HG03095 (cell line): ENCODE measurements around the gene C9orf50.

Experiments
- ATAC-seq: cut with Tn5 transposase; IDR thresholded peaks from one replicate; pipeline ENCODE4 v1.9.1; 2021; ENCODE audit warnings: moderate library complexity; ENCODE audit not compliant: unreplicated experiment

The C9orf50 gene

DNA sequence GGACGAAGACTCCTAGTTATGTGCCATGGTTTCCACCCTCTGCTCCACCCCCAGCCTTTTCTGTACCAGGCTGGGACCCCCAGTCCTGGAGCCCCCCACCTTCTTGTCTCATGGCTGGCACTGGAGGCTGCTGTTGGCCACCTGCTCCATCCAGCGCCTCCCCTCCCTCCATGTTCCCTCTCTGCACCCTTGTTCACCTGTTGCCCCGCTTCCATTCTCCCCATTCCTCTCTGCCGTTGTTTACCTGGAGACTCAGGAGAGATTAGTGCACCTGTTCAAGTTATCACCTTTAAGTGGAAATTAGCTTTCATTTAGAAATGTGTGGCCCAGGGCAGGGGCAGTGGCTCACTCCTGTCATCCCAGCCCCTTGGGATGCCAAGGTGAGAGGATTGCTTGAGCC is 12.3 kb upstream of the C9orf50 start:
- ATAC-seq = no peak

DNA sequence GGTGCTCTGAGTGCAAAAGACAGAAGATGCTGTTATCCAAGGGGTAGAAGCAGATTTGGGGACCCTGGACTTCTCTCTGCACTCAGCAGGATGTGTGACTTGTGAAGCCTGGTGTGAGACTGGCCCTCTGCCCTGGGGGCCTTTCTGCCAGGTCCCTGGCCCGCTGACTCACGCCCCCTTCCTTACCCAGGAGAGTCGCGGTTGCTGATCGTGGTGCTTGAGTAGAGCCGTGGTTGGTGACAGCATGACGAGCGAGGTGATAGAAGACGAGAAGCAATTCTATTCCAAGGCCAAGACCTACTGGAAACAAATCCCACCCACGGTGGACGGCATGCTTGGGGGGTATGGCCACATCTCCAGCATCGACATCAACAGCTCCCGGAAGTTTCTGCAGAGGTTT is 11.6 kb upstream of the C9orf50 start:
- ATAC-seq = no peak

DNA sequence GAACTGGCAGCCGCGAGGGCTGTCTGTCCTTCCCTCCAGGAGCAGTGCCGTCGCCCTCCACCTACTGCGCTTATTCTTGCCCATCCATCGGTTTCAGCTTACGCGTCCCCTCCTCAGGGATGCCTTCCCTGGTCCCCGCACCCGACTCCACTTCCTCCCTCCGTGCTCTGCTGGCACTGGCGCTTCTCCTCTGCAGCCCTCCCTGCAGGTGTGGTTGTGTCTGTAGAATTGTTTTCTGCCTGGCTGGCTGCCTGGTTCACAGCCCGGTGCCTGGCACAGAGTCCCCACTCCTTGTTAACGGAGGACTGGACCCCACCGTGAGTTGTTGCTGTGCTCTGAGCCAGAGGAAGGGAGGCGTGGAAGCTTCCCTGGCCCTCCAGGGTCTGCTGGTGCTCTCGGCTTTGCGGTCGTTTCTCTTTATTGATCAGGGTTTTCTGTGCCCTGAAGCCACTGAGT is 10.8 kb upstream of the C9orf50 start:
- ATAC-seq = no peak

DNA sequence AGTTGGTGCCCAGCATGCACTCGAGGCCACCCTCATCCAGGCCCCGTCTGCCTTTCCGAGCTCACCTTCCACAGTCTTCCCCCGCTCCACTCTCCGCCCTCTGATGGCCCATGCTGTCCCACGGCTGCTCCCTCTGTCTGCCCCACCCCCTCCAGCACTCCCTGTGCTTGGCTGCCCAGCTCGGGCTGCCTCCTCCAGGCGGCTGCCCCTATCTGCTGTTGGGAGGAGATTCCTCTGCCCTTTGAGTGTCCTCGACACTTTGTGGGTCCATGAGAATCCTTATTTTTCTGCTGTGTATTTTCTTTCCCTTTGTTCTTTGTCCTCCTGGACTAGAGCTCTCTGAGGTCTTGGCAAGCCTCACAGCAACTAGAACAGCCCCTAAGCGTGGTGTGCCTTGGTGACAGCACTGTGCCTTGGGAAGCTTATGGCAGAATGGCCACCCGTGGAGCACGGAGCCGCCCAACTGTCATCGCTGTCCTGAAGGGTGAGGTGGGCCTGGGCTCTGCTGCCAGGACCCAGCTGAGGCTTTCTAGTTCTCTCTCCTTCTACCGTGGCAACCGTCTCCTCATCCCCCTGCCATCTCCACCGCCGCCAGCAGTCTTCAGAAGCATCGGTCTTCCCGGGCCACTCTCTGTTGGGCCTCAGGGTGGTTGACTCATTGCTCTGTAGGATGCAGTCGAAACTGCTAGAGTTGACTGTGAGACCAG is 10.2 kb upstream of the C9orf50 start:
- ATAC-seq = no peak

DNA sequence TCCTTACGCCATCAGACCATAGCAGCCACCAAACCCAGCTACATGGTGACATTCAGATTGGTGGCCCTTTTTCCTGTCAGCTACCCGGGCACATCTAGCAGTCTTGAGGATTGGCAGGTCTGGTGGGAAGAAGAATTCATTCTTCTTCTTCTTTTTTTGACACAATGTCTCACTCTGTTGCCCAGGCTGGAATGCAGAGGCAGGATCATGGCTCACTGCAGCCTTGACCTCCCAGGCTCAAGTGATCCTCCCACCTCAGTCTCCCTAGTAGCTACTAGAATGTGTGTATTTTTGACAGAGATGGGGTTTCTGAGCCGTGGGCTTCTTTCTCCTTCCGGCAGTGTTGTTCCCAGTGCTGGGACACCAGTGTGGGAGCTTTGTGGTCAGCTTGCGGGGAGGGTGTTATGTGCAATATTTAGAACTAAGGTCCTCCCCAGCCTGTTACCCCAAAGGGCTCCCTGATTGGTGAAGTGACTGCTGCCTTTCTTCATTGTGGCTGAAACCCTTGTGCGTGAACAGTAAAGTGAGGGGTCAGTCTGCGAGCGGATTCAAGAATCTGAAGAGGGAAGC is 8.4 kb upstream of the C9orf50 start:
- ATAC-seq = no peak

DNA sequence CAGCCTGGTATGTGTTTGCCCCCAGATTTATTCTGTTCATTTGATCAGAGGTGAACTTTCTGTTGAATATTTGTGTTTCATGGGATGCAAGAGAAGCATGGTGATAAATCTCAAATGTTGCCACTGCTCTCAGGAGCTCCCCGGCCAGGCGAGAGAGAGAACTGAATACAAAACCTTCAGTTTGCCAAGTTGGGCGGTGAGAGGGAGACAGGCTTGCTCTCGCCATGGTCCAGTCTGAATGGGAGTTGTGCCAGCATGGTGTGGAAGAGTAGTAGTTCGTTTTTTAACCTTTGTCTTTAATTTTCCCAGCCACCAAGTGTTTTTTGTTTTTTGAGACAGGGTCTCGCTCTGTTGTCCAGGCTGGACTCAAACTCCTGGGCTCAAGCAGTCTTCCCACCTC is 7.8 kb upstream of the C9orf50 start:
- no peak for ATAC-seq

DNA sequence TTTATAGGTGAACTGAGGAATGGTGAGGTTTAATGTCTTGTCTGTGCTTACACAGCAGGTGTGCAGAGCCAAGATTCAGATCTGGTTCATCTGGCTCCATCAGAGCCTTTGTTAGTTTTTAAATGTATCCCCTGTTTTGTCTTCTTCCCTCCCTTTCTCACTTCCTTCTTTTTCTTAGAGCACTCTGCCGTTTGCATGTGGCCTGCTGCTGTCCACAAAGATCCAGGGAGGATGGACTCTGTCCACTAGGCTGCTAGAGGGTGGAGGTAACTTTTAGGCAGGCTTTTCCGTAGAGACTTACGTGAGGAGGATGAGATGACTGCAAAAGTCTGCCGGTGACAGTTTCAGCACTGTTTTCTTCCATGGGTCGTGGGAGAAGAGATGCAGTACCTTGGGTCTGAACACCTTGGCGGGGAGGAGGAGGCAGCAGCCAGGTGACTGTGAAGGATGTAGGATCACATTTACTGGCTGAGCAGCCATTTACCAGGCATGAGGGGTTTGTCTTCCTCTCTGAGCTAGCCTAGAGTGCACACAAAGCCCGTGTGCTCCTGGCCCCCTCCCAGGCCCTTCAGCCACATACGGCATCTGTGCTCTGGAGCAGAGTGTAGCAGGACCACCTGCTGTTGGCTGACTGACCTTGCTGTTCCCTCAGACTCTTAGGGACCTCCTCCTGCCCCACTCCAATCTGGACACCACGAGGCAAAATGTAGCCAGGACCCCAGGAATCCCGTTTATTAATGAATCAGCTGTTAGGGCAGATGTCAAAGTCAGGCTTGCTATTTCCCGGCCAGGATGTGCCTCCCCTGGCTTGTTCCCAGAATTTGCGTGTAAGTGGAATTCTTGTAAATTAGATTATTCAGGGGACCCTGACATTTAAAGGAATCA is 6.9 kb upstream of the C9orf50 start:
- ATAC-seq = no peak

DNA sequence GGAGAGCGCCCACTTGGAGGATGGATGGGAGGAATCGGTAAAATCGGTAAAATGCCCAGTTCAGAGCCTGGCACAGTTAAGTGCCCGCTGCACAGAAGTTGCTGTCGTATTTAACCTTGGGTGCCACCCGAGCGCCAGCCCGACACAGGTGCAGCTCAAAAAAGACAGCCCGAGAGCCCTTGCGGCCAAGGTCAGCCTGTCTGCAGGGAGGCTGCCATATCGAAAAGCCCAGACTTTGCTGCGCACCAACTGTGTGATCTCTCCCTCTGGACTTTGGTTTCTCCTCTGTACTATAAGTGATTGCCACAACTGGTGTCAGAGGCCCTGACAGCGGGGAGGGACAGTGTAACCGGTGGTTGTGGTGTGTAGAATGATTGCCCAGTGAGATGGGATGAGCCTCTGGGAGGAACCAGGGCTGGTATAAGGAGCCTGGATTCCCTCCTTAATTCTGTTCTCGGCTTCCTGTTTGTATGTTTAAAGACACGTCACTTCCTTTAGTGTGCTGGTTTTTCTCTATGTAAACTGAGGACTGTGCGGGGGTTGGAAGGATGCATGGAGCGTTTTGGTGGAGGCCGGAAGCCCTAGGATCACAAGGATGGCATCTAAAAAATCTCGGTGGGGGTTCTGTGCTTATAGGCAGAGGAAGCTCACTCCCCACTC is 5.9 kb upstream of the C9orf50 start:
- peak; percentile 14 for ATAC-seq

DNA sequence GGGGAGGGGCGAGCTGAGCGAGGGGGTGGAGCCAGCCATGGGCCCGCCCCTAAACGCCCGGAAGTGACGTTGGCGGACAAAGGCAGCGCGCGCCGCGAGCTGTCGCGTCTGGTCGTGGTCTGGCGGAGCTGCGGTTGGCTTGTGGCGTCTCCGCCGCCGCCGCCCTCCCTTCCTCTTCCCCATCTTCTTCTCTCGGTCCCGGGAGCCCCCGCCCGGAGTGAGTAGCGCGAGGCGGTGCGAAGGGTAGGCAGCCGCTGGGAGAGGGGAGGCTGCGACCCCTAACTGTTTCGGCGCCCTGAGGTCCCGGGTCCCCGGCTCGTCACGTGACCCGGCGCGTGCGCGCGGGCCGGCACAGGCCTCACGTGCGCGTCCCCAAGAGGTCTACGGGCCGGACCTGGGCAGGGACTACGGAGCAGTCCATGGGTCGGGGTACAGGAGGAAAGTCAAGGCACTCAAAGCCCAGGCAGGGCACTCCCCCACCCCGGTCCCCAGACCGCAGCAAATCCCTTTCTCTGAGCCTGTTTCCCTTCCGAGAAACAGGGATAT is 5.3 kb upstream of the C9orf50 start, which contains the start of gene NTMT1:
Gene NTMT1 (plus strand): TSS at position 85 of the 546 bp plus-strand sequence. CDS start 6,541 bp downstream, outside the sequence.
- ATAC-seq = peak; percentile 52

DNA sequence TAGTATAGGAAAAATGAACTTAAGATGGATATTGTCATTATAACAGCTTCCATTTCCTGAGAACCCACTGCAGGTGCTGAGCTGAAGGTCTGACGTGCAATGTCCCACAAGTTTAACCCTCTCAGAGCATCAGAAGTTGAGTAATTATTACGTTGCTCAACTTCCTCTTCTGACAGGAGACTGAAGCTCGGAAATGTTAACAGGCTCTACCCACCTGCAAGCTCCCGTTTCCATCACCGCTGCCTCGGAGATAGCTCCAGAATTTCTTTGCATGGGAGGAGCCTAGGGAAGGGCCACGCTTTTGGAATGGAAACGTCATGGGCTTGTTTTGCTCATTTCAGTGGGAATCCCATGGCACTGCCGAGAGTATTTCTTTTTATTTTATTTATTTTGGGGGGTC is 4.0 kb upstream of the C9orf50 start:
- ATAC-seq = no peak

DNA sequence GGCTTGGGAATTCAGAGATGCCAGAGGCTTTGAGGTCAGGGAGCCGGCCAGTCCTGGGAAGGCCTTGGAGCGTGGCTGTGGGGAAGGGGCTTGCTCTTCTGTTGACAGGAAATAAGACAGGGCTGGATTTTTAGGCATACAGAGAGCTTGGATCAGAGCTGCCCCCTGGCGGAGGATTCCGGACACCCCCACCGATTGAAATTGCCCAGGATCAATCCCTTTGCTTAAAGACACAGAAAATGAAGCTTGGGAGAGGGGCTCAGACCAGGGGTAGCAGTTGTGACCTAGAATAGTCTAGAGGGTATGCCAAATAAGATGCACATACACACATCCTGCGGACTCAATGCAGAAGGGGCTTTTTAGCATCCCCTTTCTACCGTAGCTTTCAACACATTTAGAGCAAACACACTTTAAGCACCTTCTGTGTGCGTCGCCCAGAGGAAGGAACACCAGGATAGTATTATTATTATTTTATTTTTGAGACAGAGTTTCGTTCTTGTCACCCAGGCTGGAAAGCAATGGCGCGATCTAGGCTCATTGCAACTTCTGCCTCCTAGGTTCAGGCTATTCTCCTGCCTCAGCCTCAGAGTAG is 3.4 kb upstream of the C9orf50 start:
- ATAC-seq = no peak

DNA sequence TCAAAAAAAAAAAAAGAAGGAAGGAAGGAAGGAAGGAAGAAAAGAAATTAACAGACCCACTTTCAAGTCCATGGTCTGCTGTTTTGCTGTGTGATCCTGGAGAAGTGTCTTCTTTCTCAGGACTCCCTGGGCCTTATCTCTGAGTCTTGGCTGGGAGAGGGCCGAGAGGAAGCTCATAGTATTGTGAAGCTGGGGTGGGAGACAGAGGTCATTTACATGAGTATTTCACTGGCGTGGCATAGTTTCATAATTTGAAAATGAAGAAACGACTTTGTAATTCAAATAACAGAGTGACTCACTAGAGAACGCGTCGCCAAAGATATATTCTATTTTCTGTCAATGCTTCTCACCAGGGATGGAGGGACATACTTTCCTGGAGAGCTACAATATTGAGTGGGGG is 2.4 kb upstream of the C9orf50 start:
- no peak for ATAC-seq

DNA sequence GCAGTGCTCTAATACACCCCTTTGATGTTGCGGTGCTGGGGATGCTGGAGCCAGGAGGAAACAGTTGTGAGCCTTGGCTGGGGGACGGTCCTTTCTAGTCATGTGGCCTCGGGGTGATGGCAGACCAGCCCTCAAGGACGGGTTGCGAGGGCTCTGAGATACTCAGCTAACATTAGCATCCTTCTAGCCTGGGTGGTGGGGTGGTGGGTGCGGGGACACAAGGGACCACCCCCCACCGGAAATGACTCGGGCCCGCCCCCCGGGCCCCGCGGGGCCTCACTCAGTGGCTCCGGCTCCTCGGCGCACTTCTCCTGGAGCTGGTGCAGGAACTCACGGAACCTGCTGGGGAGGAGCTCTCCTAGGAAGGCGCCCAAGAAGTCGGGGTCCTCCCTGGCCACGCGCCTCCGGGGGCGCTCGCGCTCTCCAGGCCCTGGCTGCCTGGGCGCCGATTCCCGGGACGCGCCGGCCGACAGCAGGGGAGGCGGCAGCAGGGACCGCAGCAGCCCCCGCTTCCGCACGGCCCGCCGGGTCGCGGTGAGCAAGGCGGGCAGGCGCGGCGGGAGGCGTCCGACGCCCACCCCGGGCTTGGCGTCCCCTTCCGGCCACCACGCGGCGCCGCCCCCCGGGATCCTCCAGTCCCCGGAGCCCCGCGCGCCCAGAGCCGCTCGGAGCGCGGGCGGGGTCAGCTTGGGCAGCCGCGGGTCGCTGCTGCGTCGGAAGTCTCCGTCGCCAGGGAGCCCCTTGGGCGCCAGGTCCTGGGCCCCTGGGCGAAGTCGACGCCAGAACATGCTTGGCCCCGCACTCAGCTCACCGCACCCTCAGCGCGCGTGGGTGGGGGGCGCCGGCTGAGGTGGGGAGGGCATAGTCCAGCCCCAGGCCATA is 873 bp downstream of the C9orf50 start:
- no peak for ATAC-seq

DNA sequence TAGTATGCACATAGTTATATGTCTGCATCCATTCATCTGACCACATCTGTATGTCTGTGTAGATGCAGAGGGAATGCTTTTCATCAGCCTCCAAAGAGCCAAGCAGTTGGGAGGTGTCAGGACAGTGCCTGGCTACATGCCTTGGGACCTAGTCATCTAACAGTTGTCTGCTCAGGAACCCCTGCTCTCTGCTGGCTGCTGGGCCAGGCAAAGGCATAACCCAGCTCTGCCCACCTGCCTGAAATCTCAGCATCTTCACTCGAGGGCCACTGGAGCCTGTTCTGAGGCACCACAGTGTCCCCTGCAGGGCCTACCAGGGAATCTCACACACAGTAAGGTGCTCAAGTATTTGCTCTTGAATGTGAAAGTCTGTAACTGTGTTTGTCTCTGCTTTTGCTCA is 3.7 kb downstream of the C9orf50 start:
- ATAC-seq = no peak

DNA sequence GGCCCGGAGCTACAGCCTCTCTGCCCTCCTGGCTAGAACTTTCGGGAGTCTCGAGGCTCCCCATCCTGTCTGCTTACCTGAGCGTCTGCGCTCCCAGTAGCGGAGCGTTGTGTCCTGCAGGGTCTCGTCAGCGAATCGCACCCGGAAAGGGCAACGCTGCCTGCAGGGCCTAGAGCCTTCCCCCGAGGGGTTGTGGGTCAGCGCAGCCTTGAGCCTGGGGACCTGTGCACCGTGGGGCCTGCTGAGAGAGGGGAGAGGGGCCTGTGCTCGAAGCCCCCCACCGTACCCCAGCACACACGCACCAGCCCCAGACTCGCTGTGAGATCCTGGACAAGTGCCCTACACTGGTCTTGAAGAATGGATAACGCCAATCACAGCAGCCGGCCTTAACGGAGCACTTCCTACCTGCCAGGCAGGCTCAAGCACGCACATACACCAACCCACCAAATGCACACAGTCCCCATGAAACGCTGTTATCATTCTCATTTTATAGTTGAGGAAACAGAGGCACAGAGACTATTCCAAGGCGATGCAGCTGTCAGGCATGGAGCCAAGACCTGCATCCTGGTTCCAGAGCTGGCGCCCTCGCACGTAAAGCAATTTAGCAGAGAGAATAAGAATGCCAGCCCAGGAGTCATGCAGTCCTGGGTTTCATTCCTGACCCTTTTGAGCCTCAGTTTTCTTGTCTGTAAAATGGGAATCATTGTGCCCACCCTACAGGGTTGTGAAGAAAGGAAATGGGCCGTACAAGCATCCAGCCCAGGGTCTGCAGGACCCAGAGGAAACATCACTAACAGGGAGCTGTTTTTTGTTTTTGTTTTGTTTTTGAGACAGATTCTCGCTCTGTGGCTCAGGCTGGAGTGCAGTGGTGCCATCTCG is 5.3 kb downstream of the C9orf50 start:
- no peak for ATAC-seq

DNA sequence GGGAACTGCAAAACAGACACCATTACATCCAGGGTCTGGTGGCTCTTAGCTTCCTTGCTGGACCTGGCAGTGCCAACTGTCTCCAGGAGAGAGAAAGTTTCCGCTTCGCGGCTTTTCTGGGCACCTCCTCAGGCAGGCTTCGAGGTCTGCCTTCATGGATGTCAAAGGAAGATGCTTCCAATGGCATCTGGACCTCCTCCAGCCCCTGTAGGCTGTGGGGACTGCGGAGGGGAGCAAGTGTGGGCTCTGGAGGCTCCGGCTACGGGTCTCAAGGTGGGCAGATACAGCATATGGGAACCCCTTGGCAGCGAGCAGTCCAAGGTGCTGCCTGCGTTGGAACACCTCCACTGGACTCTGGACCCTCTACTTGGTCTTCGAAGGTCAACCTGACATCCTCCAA is 6.0 kb downstream of the C9orf50 start:
- no peak for ATAC-seq

DNA sequence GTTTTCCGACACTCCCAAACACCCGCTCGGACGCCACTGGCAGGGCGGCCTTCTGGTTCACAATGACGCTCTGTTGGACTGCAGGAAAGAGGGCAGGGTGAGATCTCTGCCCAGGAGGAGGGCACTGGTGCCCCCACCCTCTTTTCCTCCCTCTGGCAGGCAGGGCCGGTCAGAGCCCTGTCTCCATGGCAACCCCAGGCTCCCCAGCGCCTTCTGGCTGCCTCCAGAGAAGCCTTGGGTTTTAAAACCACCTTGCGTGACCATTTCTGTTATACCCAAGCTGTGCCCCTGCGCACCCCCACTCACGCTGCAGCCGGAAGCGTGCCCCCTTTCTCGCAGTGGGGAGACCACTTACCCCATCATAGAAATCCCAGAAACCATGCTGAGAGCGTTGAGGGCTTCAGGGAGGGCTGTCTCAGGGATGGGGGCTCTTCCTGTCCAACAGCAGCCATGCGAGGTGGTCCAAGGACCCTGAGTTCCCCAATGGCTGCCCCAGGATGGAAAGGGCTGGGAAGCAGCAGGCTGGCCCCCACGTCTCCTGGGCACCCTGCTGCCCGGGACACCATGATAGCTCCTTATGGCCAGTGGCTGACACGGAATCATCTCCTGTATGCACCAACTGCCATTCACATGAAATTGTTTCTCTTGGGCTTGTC is 7.3 kb downstream of the C9orf50 start:
- no peak for ATAC-seq
